ENCODE results near the gene CAMK2D. TPM values are rescaled to one million over a fixed set of nuclear protein-coding genes. Genes with fewer than 3 reads are reported as not detected.

Gene CAMK2D
- total RNA-seq, 2 experiments from 2014 or later: 104 to 120 TPM

DNA sequence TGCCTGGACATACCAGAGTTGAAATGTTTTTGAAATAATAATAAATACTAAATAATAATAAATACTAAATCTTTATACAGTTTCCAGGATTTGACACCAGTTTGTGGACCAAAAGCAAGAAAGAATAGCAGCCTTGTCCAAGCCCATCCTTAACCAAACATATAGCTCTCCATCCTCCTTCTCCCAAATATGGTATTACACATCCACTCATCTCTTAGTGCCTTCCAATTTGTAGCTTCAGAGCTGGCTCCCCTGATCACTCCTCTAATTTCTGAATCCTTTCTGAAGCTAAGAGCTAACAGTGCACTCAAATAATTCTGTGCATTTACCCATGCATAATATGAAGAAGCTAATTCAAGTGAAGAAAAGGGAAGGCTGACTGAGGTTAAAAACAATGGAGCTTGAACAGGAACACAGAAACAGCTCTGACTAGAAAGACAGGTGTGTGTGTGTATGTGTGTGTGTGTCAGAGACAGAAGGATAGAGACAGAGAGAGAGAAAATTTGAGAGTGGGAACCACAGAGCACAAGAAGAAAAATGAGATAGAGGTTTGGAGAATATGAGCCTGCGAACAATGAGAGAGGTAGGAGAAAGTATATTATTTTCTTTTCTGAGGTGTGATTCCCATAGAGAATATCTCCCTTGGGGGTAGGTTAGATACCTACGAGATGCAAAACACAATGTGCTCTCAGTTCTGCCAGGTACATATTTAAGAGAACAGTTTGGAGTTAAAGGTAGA, 123.5 kb downstream of the CAMK2D start:
- Histone ChIP-seq H3K4me3 (ENCODE audit: low read depth, low read length, poor library complexity, severe bottlenecking) (peak overlapping the region; percentile 43), H3K4me2 (ENCODE audit: low read length) (peak overlapping the region; percentile 74), H3K9me3 (ENCODE audit: low read length) (peaks cover 13% of the 10 kb centered on the region; the same call in 1 of the 2 replicates), H4K20me1 (ENCODE audit: insufficient read depth, low read length) (no peaks in the 10 kb centered on the region), H2AFZ (ENCODE audit: low read length) (no peak overlapping the region), H3K79me2 (ENCODE audit: insufficient read depth, low read depth, low read length) (peaks cover 90% of the 10 kb centered on the region), H3K27ac (ENCODE audit: low read depth, low read length, poor library complexity, severe bottlenecking) (peak overlapping the region; percentile 93), H3K36me3 (ENCODE audit: insufficient read depth, low read length) (peaks cover 43% of the 10 kb centered on the region), H3K4me1 (ENCODE audit: insufficient read depth, low read length, poor library complexity, severe bottlenecking) (peaks cover 83% of the 10 kb centered on the region), H3K9me2 (ENCODE audit: insufficient read depth, low read length) (no peaks in the 10 kb centered on the region)
- POLR2A ChIA-PET: interaction anchor here (0.6 to 6.4 kb wide), 22 partner anchors 10 to 126 kb away, joined by 3 to 91 read pairs (median 4); no protein-coding TSS in a partner anchor
- CTCF ChIA-PET (ENCODE audit: unreplicated experiment): interaction anchor here (0.6 to 2.3 kb wide), 3 partner anchors 23 to 74 kb away, joined by 3 to 10 read pairs (median 3); no protein-coding TSS in a partner anchor
- DNase-seq (ENCODE audit: low spot score): peak; percentile 81
- no TSS peak for BruUV-seq (replicated peaks)
- TF ChIP-seq CTCF (conservative IDR thresholded peaks at IDR 0.05; ENCODE audit: low read length) (no peak), EZH2phosphoT487 (IDR thresholded peaks at IDR 0.05; ENCODE audit: borderline replicate concordance, low read depth, low read length) (no peak)
- intact Hi-C loops (cut with micrococcal nuclease; ENCODE audit: unreplicated experiment): loop anchor here (1.0 to 10.0 kb wide), 3 partner anchors 45 to 243 kb away; partner anchors contain the start of gene CAMK2D

DNA sequence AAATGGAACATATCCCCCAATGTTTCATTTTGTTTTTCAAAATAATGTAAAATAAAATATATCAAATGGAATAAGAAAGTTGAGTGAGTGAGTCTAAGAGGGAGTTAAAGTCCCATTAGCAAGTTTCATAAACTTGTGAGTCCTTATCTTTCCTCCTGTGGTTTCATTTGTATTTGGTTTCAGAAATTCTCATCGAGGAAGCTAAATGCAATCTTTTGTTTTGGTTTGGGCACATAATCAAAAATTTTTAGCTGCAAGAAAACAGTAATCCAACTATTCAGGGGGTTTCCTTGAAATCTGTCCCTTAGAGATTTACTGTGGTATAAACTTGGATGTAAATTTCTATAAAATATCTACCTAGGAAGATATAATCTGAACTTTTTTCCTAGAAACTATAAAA, 124.2 kb downstream of the CAMK2D start:
- peaks cover 78% of the 10 kb centered on the region for H3K4me1 ChIP-seq (ENCODE audit: insufficient read depth, low read length, poor library complexity, severe bottlenecking)
- no peaks in the 10 kb centered on the region for H4K20me1 ChIP-seq (ENCODE audit: insufficient read depth, low read length)
- no peak for DNase-seq (ENCODE audit: low spot score)
- BruUV-seq (replicated peaks): TSS peak; percentile 95
- peaks cover 46% of the 10 kb centered on the region for H3K36me3 ChIP-seq (ENCODE audit: insufficient read depth, low read length)
- H3K4me2 ChIP-seq (ENCODE audit: low read length): peak overlapping the region; percentile 74
- no peaks in the 10 kb centered on the region for H3K9me2 ChIP-seq (ENCODE audit: insufficient read depth, low read length)
- peaks cover 13% of the 10 kb centered on the region; the same call in 1 of the 2 replicates for H3K9me3 ChIP-seq (ENCODE audit: low read length)
- H3K4me3 ChIP-seq (ENCODE audit: low read depth, low read length, poor library complexity, severe bottlenecking): peak overlapping the region; percentile 55
- no peak overlapping the region for H2AFZ ChIP-seq (ENCODE audit: low read length)
- H3K79me2 ChIP-seq (ENCODE audit: insufficient read depth, low read depth, low read length): peaks cover 87% of the 10 kb centered on the region
- intact Hi-C loops (cut with micrococcal nuclease; ENCODE audit: unreplicated experiment): loop anchor here (1.0 to 10.0 kb wide), 2 partner anchors 124 to 243 kb away; partner anchors contain the start of gene CAMK2D
- TF ChIP-seq CTCF (conservative IDR thresholded peaks at IDR 0.05; ENCODE audit: low read length): no peak
- no peak for TF ChIP-seq EZH2phosphoT487 (IDR thresholded peaks at IDR 0.05; ENCODE audit: borderline replicate concordance, low read depth, low read length)
- CTCF ChIA-PET (ENCODE audit: unreplicated experiment): interaction anchor here (1.2 to 2.3 kb wide), 2 partner anchors 70 to 73 kb away, joined by 3 to 10 read pairs; no protein-coding TSS in a partner anchor
- H3K27ac ChIP-seq (ENCODE audit: low read depth, low read length, poor library complexity, severe bottlenecking): peak overlapping the region; percentile 93
- POLR2A ChIA-PET: interaction anchor here (0.6 to 6.4 kb wide), 19 partner anchors 9 to 122 kb away, joined by 3 to 91 read pairs (median 5); no protein-coding TSS in a partner anchor

Measured in OCI-LY7 (cell line).